AG04450 (cell line): ENCODE measurements around the gene KIF26A. TPM values are rescaled to one million over a fixed set of nuclear protein-coding genes. Genes with fewer than 3 reads are reported as not detected.

Experiments
- CTCF ChIA-PET: fragments of 300-600, 350-600 bp; formaldehyde crosslinking; extraction: SDS; loops from one replicate; lab custom pipeline; 2022; ENCODE audit warnings: antibody characterized with exemption, inconsistent platforms; lab: Charles Lee
- POLR2A ChIA-PET: fragments of 350-600 bp; formaldehyde crosslinking; extraction: SDS; loops from one replicate; lab custom pipeline; 2021; ENCODE audit warnings: antibody characterized with exemption, inconsistent platforms; lab: Yijun Ruan, JAX
- DNase-seq: peaks from one replicate; pipeline ENCODE4 v3.0.0-alpha.2; 2011; ENCODE audit warnings: low read depth, low spot score
- H3K27ac ChIP-seq: one replicate; pipeline ENCODE4 v1.5.1; 2012; ENCODE audit warnings: low read depth, low read length, control low read depth
- H3K27me3 ChIP-seq: one replicate; pipeline ENCODE4 v1.6.0; 2012; ENCODE audit warnings: low read length; ENCODE audit not compliant: control insufficient read depth, insufficient read depth
- H3K4me3 ChIP-seq: 2 replicates; pipeline ENCODE4 v1.5.1; 2011; ENCODE audit warnings: mild to moderate bottlenecking, low read depth, low read length, control low read depth
- H3K9me3 ChIP-seq: 2 replicates; pipeline ENCODE4 v1.5.1; 2012; ENCODE audit warnings: low read length; ENCODE audit not compliant: control insufficient read depth, insufficient read depth
- CTCF ChIP-seq: IDR thresholded peaks from 2 replicates; pipeline ENCODE4 v1.5.1; 2011; ENCODE audit warnings: low read depth, low read length, control low read depth, inconsistent platforms
- polyA plus RNA-seq: library from polyadenylated mRNA; depleted of rRNA; stranded (reverse); fragments of >200 nt; gene quantifications from 2 replicates; pipeline ENCODE4 v1.2.3, GENCODE V29; 2011

KIF26A gene
- polyA plus RNA-seq, 1 experiment = not detected

- no peak overlapping the region for H3K27ac ChIP-seq
- ChIA-PET CTCF (no interaction called here), POLR2A (no interaction called here)
- H3K9me3 ChIP-seq = peaks cover 99% of the 10 kb centered on the region
- DNase-seq = no peak
- no peaks in the 10 kb centered on the region for H3K27me3 ChIP-seq
- no peak overlapping the region for H3K4me3 ChIP-seq
- no peak for TF ChIP-seq CTCF
These were observed 32.8 kb downstream of the KIF26A start for GRCh38 chr14:104171029-104171697.

GRCh38 chr14:104171895-104172294, 33.5 kb downstream of the KIF26A start:
- DNase-seq = no peak
- POLR2A ChIA-PET = no interaction called here
- no peak overlapping the region for H3K4me3 ChIP-seq
- no peak for TF ChIP-seq CTCF
- H3K9me3 ChIP-seq = peaks cover 99% of the 10 kb centered on the region
- no peaks in the 10 kb centered on the region for H3K27me3 ChIP-seq
- no peak overlapping the region for H3K27ac ChIP-seq
- CTCF ChIA-PET = no interaction called here

- H3K27ac ChIP-seq = no peak overlapping the region
- no peak overlapping the region for H3K4me3 ChIP-seq
- ChIA-PET POLR2A (no interaction called here), CTCF (no interaction called here)
- no peak for DNase-seq
- no peak for TF ChIP-seq CTCF
- H3K27me3 ChIP-seq = no peaks in the 10 kb centered on the region
- peaks cover 99% of the 10 kb centered on the region for H3K9me3 ChIP-seq
These were observed 34.0 kb downstream of the KIF26A start for GRCh38 chr14:104172349-104172748.

- Histone ChIP-seq H3K27ac (no peak overlapping the region), H3K4me3 (no peak overlapping the region), H3K9me3 (peaks cover 99% of the 10 kb centered on the region), H3K27me3 (no peaks in the 10 kb centered on the region)
- ChIA-PET POLR2A (no interaction called here), CTCF (no interaction called here)
- no peak for DNase-seq
- no peak for TF ChIP-seq CTCF
These were observed 34.5 kb downstream of the KIF26A start for GRCh38 chr14:104172880-104173279.

GRCh38 chr14:104174051-104174450, 35.7 kb downstream of the KIF26A start:
- CTCF ChIA-PET = no interaction called here

More at GRCh38 chr14:104174051-104174450, 35.7 kb downstream of the KIF26A start:
- H3K9me3 ChIP-seq = peaks cover 99% of the 10 kb centered on the region
- H3K27ac ChIP-seq = no peak overlapping the region
- no peak overlapping the region for H3K4me3 ChIP-seq
- no peaks in the 10 kb centered on the region for H3K27me3 ChIP-seq
- DNase-seq = no peak
- no peak for TF ChIP-seq CTCF
- POLR2A ChIA-PET = no interaction called here
